ENCODE measurements around the gene ARVCF.

The ARVCF gene

DNA sequence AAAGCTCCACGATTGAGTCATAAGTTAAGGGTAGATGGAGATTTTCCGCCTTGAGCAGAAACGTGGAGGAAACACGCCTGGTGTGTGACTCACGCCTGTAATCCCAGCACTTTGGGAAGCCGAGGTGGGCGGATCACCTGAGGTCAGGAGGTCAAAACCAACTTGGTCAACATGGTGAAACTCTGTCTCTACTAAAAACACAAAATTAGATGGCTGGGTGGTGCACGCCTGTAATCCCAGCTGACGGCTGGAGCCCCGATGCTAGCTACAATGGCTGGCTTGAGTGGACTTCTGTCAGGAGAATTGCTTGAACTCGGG lies 46.1 kb upstream of the ARVCF start:
- no peak for DNase-seq (ENCODE audit: low spot score)
- in situ Hi-C loops (cut with MboI; ENCODE audit: low pct_unique_long_range_greater_than_20kb, low sequenced_read_pairs, unreplicated experiment): no loop called here
- TF ChIP-seq, protein P1, sequence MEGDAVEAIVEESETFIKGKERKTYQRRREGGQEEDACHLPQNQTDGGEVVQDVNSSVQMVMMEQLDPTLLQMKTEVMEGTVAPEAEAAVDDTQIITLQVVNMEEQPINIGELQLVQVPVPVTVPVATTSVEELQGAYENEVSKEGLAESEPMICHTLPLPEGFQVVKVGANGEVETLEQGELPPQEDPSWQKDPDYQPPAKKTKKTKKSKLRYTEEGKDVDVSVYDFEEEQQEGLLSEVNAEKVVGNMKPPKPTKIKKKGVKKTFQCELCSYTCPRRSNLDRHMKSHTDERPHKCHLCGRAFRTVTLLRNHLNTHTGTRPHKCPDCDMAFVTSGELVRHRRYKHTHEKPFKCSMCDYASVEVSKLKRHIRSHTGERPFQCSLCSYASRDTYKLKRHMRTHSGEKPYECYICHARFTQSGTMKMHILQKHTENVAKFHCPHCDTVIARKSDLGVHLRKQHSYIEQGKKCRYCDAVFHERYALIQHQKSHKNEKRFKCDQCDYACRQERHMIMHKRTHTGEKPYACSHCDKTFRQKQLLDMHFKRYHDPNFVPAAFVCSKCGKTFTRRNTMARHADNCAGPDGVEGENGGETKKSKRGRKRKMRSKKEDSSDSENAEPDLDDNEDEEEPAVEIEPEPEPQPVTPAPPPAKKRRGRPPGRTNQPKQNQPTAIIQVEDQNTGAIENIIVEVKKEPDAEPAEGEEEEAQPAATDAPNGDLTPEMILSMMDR (IDR thresholded peaks at IDR 0.05; ENCODE audit: extremely low read depth, insufficient read depth, missing control alignments): no peak

DNA sequence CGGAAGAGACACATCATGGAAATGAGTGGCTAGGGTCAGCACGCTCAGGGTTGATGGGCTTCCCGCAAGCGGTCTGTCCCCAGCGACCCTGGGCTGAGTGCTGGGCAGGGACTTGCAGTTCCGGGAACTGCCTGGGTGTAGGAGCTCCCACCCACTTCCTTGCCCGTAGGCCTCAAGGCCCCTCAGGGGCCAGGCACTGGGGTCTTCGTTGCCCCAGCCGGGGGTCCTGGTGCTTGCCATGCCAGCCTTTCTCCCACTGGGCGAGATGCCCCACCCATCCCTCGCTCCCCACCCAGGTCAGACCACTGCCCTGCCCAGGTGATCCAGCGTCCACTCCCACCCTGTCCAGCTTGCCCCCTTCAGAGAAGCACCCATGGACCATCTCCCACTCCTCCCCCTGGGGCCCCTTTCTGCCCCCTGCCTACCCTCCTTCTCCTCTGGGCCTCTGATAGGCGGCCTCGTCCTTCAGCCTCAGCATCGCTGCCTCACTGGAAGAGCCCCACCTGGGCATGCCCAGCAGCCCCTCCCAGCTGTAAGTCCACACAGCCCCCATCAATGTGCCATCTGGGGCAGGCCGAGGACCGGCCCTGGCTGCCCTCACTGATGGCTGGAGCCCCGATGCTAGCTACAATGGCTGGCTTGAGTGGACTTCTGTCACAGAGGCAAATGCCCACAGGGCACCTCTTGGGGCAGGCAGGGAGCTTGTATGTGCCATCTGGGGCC lies 45.6 kb upstream of the ARVCF start:
- DNase-seq (ENCODE audit: low spot score): no peak
- TF ChIP-seq, protein P1 (IDR thresholded peaks at IDR 0.05; ENCODE audit: extremely low read depth, insufficient read depth, missing control alignments): no peak
- in situ Hi-C loops (cut with MboI; ENCODE audit: low pct_unique_long_range_greater_than_20kb, low sequenced_read_pairs, unreplicated experiment): no loop called here

DNA sequence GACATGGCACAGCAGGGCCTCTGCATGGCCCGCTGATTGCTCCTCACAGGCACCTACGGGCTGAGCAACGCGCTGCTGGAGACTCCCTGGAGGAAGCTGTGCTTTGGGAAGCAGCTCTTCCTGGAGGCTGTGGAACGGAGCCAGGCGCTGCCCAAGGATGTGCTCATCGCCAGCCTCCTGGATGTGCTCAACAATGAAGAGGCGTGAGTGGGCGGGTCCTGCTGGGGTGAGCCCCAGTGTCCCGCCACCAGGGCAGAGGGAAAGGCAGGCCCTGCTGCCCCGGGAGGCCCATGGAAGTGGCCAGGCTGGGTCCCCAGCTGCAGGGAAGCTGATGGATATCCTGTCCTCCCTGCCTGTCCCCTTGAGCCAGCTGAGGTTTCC lies 44.8 kb upstream of the ARVCF start:
- in situ Hi-C loops (cut with MboI; ENCODE audit: low pct_unique_long_range_greater_than_20kb, low sequenced_read_pairs, unreplicated experiment): no loop called here
- TF ChIP-seq, protein P1 (IDR thresholded peaks at IDR 0.05; ENCODE audit: extremely low read depth, insufficient read depth, missing control alignments): no peak
- no peak for DNase-seq (ENCODE audit: low spot score)

DNA sequence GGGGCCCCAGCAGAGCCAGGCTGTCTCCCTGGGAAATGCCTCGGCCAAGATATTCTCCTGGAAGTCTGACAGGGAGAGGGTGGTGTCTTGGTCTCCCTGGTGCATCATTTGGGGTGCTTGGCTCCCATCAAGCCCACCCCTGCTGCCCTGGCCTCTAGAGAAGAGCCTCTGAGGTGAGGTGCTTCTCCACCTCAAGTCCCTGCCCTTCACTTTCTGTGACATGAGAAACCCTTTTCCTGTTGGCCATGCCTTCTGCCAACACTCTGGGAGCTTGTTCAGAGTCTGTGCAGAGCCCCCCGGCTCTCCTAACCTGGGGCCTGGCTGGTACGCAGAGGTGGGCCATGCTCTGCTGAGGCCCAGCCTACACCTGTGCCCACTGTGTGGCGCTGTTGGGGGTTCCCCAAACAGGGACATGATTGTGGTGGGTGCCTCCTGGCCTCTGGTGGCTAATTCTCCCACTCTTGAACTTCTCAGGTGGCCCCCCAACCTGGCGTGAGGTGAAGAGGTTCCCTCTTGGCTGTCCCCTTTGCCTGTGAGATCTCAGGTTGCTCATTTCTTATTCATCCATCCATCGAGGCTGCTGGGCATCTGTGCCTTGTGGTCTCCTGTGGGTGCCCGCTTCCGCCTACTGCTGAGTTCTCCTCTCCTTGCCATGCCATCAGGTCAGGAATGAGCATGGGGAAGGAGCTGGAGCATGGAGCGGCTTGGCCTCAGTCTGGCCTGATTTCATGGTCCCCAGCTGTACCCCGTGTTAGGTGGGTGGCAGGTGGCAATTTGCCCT lies 44.3 kb upstream of the ARVCF start:
- no peak for DNase-seq (ENCODE audit: low spot score)
- TF ChIP-seq, protein P1 (IDR thresholded peaks at IDR 0.05; ENCODE audit: extremely low read depth, insufficient read depth, missing control alignments): peak; percentile 35
- in situ Hi-C loops (cut with MboI; ENCODE audit: low pct_unique_long_range_greater_than_20kb, low sequenced_read_pairs, unreplicated experiment): no loop called here

DNA sequence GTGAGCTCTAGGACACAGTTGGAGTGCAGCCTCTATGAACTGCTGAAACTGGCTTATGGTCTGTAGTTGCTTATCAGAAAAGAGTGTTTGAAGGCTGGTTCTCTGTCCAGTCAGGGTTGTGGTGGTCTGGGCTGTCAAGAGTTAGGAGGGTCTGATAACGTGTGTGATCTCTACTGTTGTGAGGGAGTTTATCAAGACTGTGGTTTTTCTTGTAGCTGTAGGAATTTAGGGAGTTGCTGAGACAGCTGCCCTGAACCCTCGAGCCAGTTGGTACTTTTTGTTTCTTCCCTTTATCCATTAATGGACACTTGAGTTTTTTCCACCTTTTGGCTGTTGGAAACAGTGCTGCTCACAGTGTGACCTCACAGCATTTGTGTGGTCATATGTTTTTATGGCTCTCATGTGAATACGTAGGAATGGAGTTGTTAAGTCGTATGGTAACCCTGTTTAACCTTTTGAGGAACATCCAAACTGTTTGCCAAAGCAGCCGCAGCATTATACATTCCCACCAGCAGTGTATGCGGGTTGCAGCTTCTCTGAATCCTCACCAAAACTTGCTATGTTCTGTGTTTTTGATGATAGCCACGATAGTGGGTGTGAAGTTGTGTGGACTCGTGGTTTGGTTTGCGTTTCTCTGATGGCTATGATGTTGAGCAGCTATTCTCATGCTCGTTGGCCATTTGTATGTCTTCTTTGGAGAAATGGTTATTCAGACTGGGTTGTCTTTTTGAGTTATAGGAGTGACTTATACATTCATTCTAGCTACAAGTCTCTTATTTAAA lies 42.6 kb upstream of the ARVCF start:
- in situ Hi-C loops (cut with MboI; ENCODE audit: low pct_unique_long_range_greater_than_20kb, low sequenced_read_pairs, unreplicated experiment): no loop called here
- TF ChIP-seq, protein P1 (IDR thresholded peaks at IDR 0.05; ENCODE audit: extremely low read depth, insufficient read depth, missing control alignments): no peak
- DNase-seq (ENCODE audit: low spot score): no peak

DNA sequence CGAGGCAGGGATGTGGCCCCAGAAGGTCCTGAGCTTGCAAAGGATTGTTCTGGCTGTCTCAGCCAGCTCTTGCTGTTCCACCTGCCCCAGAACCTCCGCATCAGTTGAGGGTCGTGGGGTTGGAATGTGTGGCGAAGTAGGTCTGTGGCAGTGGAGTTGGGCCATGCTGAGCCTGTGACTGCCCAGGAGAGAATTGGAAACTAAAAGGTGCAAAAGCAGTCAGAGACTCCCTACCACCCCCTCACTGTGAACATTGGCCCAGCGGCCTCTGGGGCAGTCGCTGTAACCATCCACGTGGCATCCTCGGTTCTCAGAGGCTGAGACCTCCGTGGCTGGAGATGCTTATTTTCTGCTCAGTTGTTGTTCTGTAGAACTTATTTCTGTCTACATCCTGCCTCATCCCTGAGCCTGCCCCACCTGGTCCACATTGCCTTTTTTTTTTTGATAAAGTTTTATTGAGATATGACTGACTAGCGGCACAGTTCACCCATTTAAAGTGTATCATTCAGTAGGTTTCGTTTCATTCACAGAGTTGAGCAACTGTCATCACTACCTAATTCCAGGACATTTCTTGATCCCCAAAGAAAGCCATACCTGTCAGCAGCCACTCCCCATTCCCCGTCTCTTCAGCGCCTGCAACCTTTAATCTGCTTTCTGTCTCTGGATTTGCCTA lies 41.1 kb upstream of the ARVCF start:
- DNase-seq (ENCODE audit: low spot score): no peak
- TF ChIP-seq, protein P1 (IDR thresholded peaks at IDR 0.05; ENCODE audit: extremely low read depth, insufficient read depth, missing control alignments): no peak
- in situ Hi-C loops (cut with MboI; ENCODE audit: low pct_unique_long_range_greater_than_20kb, low sequenced_read_pairs, unreplicated experiment): no loop called here
